HG03139 (cell line): ENCODE data around the gene CHDH.

Source experiments
- ATAC-seq: cut with Tn5 transposase; IDR thresholded peaks from one replicate; pipeline ENCODE4 v1.9.1; 2021; ENCODE audit not compliant: unreplicated experiment

CHDH gene

GRCh38 chr3:53826048-53826447 is 20.2 kb downstream of the CHDH start:
- ATAC-seq, result no peak

- no peak for ATAC-seq
Measured at GRCh38 chr3:53824795-53825194, 21.4 kb downstream of the CHDH start.

- no peak for ATAC-seq
Measured at GRCh38 chr3:53823956-53824657, 22.1 kb downstream of the CHDH start.

GRCh38 chr3:53823026-53823955 is 22.9 kb downstream of the CHDH start:
- ATAC-seq, result no peak

GRCh38 chr3:53822331-53822741 is 23.9 kb downstream of the CHDH start:
- ATAC-seq, result no peak

- no peak for ATAC-seq
Measured at GRCh38 chr3:53821631-53822121, 24.5 kb downstream of the CHDH start.

- no peak for ATAC-seq
Measured at GRCh38 chr3:53820756-53821580, 25.3 kb downstream of the CHDH start.

GRCh38 chr3:53820084-53820483 is 26.1 kb downstream of the CHDH start:
- no peak for ATAC-seq

- no peak for ATAC-seq
Measured at GRCh38 chr3:53819163-53819868, 26.9 kb downstream of the CHDH start.

- no peak for ATAC-seq
Measured at GRCh38 chr3:53818221-53819162, 27.7 kb downstream of the CHDH start.

- no peak for ATAC-seq
Measured at GRCh38 chr3:53817809-53818208, 28.4 kb downstream of the CHDH start.

- ATAC-seq, result no peak
Measured at GRCh38 chr3:53817211-53817610, 29.0 kb downstream of the CHDH start.

- ATAC-seq, result no peak
Measured at GRCh38 chr3:53816425-53816824, 29.8 kb downstream of the CHDH start.

GRCh38 chr3:53815651-53816050 is 30.6 kb downstream of the CHDH start:
- no peak for ATAC-seq

- no peak for ATAC-seq
Measured at GRCh38 chr3:53815067-53815466, 31.2 kb downstream of the CHDH start.

- ATAC-seq, result no peak
Measured at GRCh38 chr3:53813876-53814275, 32.3 kb downstream of the CHDH start.

GRCh38 chr3:53813229-53813628 is 33.0 kb downstream of the CHDH start:
- no peak for ATAC-seq

GRCh38 chr3:53812434-53812833 is 33.8 kb downstream of the CHDH start:
- ATAC-seq, result no peak

GRCh38 chr3:53811143-53811927 is 34.9 kb downstream of the CHDH start:
- no peak for ATAC-seq
